OCI-LY3 (cell line): ENCODE data around the gene PBRM1.

Experiments
- H2AFZ ChIP-seq: fragments of 200-600, 300-600 bp; shearing (Covaris generic); 2 replicates; pipeline ENCODE4 v1.6.0; 2014; ENCODE audit warnings: antibody characterized with exemption, low read depth, low read length
- H3K27ac ChIP-seq: fragments of 200-600, 300-600 bp; sonication (generic); 2 replicates; pipeline ENCODE4 v1.5.1; 2014; ENCODE audit warnings: mild to moderate bottlenecking, low read length, moderate library complexity, mixed read lengths
- H3K27me3 ChIP-seq: fragments of 200-600, 300-600 bp; sonication (generic); 2 replicates; pipeline ENCODE4 v1.6.1; 2014; ENCODE audit warnings: low read depth, low read length, mixed read lengths
- H3K36me3 ChIP-seq: fragments of 200-600, 300-600 bp; sonication (generic); replicated peaks from 2 replicates; pipeline ENCODE3; 2014; ENCODE audit warnings: low read depth, low read length, mixed read lengths
- H3K4me1 ChIP-seq: fragments of 300-600, 200-600 bp; sonication (generic); 2 replicates; pipeline ENCODE4 v1.6.1; 2014; ENCODE audit warnings: low read length, mixed read lengths
- H3K4me2 ChIP-seq: fragments of 200-600, 300-600 bp; sonication (generic); 2 replicates; pipeline ENCODE4 v1.6.1; 2014; ENCODE audit warnings: low read length, mixed read lengths
- H3K4me3 ChIP-seq: fragments of 300-600, 200-600 bp; sonication (generic); 2 replicates; pipeline ENCODE4 v1.5.1; 2014; ENCODE audit warnings: antibody characterized with exemption, mild to moderate bottlenecking, low read length, moderate library complexity
- H3K79me2 ChIP-seq: fragments of 300-600, 200-600 bp; shearing (Covaris generic); 2 replicates; pipeline ENCODE4 v1.6.1; 2014; ENCODE audit warnings: mild to moderate bottlenecking, low read length, mixed read lengths
- H3K9ac ChIP-seq: fragments of 300-600, 200-600 bp; shearing (Covaris generic); 2 replicates; pipeline ENCODE4 v1.6.0; 2014; ENCODE audit warnings: mild to moderate bottlenecking, low read length, moderate library complexity
- H3K9me3 ChIP-seq: fragments of 200-600, 300-600 bp; shearing (Covaris generic); 2 replicates; pipeline ENCODE4 v1.6.1; 2014; ENCODE audit warnings: low read length, mixed read lengths; ENCODE audit not compliant: insufficient read depth
- H4K20me1 ChIP-seq: fragments of 200-600, 300-600 bp; sonication (generic); 2 replicates; pipeline ENCODE4 v1.6.1; 2016; ENCODE audit warnings: low read length, mixed read lengths; ENCODE audit not compliant: insufficient read depth
- CTCF ChIP-seq: fragments of 200-600, 300-600 bp; sonication (generic); IDR thresholded peaks from 2 replicates; pipeline ENCODE4 v1.5.1; 2014; ENCODE audit warnings: antibody characterized with exemption, low read length, low read depth
- EZH2phosphoT487 ChIP-seq: fragments of 200-600 bp; shearing (Covaris generic); IDR thresholded peaks from 2 replicates; pipeline ENCODE4 v1.6.1; 2018; ENCODE audit warnings: antibody characterized with exemption, mixed run types, low read depth

PBRM1 gene

GRCh38 chr3:52694528-52695189 lies 8.9 kb upstream of the PBRM1 start:
- no peak overlapping the region for H3K9ac ChIP-seq
- H3K9me3 ChIP-seq: no peaks in the 10 kb centered on the region
- H3K79me2 ChIP-seq: peaks cover 30% of the 10 kb centered on the region
- H3K4me2 ChIP-seq: no peak overlapping the region
- H3K27me3 ChIP-seq: no peaks in the 10 kb centered on the region
- H4K20me1 ChIP-seq: peaks cover 43% of the 10 kb centered on the region
- TF ChIP-seq EZH2phosphoT487: no peak
- no peak for TF ChIP-seq CTCF
- H3K4me1 ChIP-seq: peaks cover 36% of the 10 kb centered on the region
- H3K4me3 ChIP-seq: no peak overlapping the region
- H2AFZ ChIP-seq: no peak overlapping the region
- peaks cover 76% of the 10 kb centered on the region for H3K36me3 ChIP-seq
- no peak overlapping the region for H3K27ac ChIP-seq

GRCh38 chr3:52693071-52693470 lies 7.4 kb upstream of the PBRM1 start:
- H3K9ac ChIP-seq: no peak overlapping the region
- H4K20me1 ChIP-seq: peaks cover 43% of the 10 kb centered on the region
- peaks cover 91% of the 10 kb centered on the region for H3K36me3 ChIP-seq
- no peak overlapping the region for H3K27ac ChIP-seq
- no peaks in the 10 kb centered on the region for H3K27me3 ChIP-seq
- H3K9me3 ChIP-seq: no peaks in the 10 kb centered on the region
- peaks cover 46% of the 10 kb centered on the region for H3K79me2 ChIP-seq
- H3K4me3 ChIP-seq: no peak overlapping the region
- peaks cover 49% of the 10 kb centered on the region for H3K4me1 ChIP-seq
- TF ChIP-seq EZH2phosphoT487: no peak
- no peak for TF ChIP-seq CTCF
- no peak overlapping the region for H3K4me2 ChIP-seq
- H2AFZ ChIP-seq: no peak overlapping the region

GRCh38 chr3:52690560-52690959 lies 4.8 kb upstream of the PBRM1 start:
- no peak overlapping the region for H3K27ac ChIP-seq
- H3K27me3 ChIP-seq: no peaks in the 10 kb centered on the region
- H3K79me2 ChIP-seq: peaks cover 71% of the 10 kb centered on the region
- no peak overlapping the region for H3K4me2 ChIP-seq
- H3K9me3 ChIP-seq: no peaks in the 10 kb centered on the region
- H3K4me1 ChIP-seq: peaks cover 41% of the 10 kb centered on the region
- peaks cover 87% of the 10 kb centered on the region for H3K36me3 ChIP-seq
- no peak overlapping the region for H3K4me3 ChIP-seq
- H3K9ac ChIP-seq: no peak overlapping the region
- no peak overlapping the region for H2AFZ ChIP-seq
- TF ChIP-seq CTCF (no peak), EZH2phosphoT487 (no peak)
- H4K20me1 ChIP-seq: peaks cover 34% of the 10 kb centered on the region

- Histone ChIP-seq H3K4me3 (no peak overlapping the region), H3K27ac (no peak overlapping the region; the same call in 1 of the 2 replicates), H3K36me3 (peaks cover 74% of the 10 kb centered on the region), H4K20me1 (peaks cover 26% of the 10 kb centered on the region), H3K27me3 (no peaks in the 10 kb centered on the region), H3K4me2 (no peak overlapping the region), H3K4me1 (peaks cover 36% of the 10 kb centered on the region), H3K9ac (no peak overlapping the region), H2AFZ (no peak overlapping the region), H3K79me2 (peaks cover 84% of the 10 kb centered on the region), H3K9me3 (no peaks in the 10 kb centered on the region)
- TF ChIP-seq CTCF (no peak), EZH2phosphoT487 (no peak)
Observed at GRCh38 chr3:52689151-52689550, 3.4 kb upstream of the PBRM1 start.
